GM21447 (cell line): Measurements from ENCODE around the gene ARPIN.
"Not testable (repeated sequence)": the region's sequence is repeated elsewhere in the genome, so short reads cannot be mapped to it uniquely, and the experiment has no call there.

ENCODE experiments used
- ATAC-seq: cut with Tn5 transposase; IDR thresholded peaks from one replicate; pipeline ENCODE4 v1.9.1; 2021; ENCODE audit not compliant: unreplicated experiment

The ARPIN gene

GRCh38 chr15:89912674-89913396 lies at the start of gene ARPIN:
TSS of gene ARPIN (minus strand) at chr15:89912952. CDS start at chr15:89912835, 117 bp downstream.
- ATAC-seq = no peak

DNA sequence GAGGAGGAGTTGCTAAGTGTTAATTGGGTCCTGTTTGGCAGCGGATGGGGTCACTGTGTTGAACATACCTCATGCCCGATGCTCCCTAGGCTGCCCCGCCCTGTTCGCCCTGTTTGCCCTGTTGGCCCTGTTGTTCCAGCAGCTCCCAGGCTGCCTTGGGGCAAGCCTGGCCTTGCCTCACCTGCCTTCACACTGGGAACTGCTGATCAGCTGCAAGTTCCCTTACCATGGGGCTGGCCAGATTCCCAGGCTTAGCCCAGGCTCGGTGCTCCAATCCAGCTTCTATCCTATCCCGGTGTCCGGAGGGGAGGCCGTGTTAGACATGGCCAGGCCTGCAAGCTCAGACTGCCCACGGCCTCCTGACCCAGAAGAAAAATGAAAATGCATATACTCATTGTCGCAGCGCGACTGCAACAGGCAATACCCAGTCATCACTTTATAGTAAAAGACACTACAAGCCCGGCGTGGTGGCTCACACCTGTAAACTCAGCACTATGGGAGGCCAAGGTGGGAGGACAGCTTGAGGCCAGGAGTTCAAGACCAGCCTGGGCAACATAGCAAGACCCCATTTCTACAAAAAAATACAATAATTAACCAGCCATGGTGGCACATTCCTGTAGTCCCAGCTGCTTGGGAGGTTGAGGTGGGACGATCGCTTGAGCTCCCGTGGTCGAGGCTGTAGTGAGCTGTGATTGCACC lies 45.5 kb upstream of the ARPIN start:
- ATAC-seq = no peak

GRCh38 chr15:89955449-89955998 lies 42.8 kb upstream of the ARPIN start:
- ATAC-seq = not testable (repeated sequence)

DNA sequence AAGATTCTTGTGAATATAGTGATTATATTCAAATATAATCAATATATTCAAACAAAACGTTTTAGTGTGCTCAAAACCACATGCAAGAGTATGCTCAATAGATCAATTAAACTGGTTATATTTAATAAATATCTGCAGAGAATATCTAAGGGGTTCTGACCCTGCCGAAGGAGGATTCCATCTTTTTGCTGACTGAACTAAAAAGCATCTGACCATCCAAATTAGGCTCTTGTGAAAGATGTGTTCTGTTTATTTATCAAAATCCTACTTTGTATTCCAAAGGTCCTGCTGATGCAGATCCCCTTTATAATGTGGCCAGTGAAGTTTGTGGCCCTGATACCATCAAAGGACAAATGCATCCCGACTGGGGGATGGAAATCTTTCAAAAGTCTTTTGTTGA lies 41.8 kb upstream of the ARPIN start:
- no peak for ATAC-seq

- no peak for ATAC-seq
Measured at GRCh38 chr15:89948796-89949195, 36.0 kb upstream of the ARPIN start.

- ATAC-seq = no peak
Measured at GRCh38 chr15:89947385-89947784, 34.6 kb upstream of the ARPIN start.

- no peak for ATAC-seq
Measured at GRCh38 chr15:89946681-89947299, 34.0 kb upstream of the ARPIN start.

- not testable (repeated sequence) for ATAC-seq
Measured at GRCh38 chr15:89943721-89944120, 31.0 kb upstream of the ARPIN start.

DNA sequence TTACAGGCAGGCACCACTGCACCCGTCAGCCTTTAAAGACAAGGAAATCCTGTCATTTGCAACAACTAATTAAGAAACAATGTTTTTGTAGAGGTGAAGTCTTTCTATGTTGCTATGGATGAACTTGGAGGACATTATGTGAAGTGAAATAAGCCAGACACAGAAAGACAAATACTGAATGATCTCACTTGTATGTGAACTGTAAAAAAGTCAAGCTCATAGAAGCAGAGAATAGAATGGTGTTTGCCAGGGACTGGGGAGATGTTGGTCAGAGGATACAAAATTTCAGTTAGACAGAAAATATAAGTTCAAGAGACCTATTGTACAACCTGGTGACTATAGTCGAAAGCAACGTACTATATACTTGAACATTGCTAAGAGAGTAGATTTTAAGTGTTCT lies 27.2 kb upstream of the ARPIN start:
- no peak for ATAC-seq

GRCh38 chr15:89939377-89939776 lies 26.6 kb upstream of the ARPIN start:
- ATAC-seq = not testable (repeated sequence)

GRCh38 chr15:89937365-89938350 lies 24.9 kb upstream of the ARPIN start:
- ATAC-seq = no peak

DNA sequence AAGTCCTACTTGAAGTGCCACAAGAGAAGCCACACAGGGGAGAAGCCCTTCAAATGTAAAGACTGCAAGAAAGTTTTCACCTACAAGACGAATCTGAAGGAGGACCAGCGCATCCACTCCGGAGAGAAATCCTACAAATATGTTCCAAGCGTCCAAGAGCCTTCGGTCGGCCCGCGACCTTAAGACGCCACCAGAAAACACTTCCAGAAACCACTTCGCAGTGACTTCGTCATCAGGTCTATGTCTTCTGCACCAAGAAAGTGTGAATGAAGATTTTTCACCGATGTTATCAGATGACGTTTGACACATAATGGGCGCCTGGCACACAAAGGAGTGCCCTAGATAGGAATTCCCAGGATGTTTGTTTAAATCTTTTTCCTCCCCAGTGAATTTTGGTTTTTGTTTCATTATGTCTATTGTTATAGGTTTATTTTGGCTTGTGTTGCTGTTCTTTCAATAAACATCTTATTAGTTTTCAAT lies 24.1 kb upstream of the ARPIN start:
- no peak for ATAC-seq

DNA sequence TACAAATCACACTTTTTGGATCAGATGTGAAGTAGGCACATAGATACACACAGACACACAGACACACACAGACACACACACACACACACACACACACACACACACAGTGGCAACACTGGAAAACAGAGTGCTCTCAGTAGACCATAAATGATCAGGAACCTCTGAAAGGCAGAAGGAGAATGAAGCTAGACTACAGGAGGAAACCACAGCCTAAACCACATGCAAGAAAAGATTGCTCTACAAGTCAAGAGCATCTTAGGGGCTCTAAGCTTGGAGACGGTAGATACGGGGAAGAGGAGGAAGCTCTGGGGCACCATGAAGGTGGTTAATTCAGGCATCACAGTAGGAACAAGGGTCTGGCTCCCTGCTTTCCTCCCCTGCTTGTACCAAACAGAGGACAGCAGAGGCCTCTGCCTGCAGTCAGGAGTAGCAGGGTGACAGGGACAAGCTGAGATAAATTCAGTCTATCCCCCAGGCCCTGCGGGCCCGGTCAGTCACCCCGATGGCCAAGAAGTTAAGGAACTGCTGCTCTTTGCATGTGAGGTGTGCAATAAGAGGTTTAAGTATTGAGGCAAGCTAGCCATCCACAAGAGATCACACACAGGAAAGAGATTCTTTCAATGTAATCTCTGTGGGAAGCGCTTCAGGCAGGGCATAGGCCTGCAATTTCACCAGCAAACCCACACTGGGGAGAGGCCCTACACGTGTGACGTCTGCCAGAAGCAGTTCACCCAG lies 23.5 kb upstream of the ARPIN start:
- ATAC-seq = no peak

GRCh38 chr15:89932880-89933279 lies 20.1 kb upstream of the ARPIN start:
- ATAC-seq = no peak

DNA sequence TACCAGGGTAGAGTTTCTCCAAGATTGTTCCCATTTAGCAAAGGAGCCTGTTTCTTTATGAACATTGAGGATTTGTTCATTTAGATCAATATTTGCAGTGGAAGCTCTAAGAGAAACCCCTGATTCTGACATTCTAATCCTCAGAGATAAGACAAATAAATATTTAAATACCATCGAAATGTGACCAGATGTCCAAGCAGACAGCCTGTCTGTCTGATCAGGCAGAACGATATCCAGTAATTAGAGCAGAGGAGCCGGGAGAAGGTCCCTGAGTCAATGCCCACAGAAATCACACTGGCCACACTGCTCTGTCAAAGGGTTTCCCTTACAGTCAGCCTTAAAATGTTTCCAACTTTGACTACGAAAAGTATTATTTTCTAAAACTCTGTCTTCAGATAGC lies 15.7 kb upstream of the ARPIN start:
- ATAC-seq = no peak

DNA sequence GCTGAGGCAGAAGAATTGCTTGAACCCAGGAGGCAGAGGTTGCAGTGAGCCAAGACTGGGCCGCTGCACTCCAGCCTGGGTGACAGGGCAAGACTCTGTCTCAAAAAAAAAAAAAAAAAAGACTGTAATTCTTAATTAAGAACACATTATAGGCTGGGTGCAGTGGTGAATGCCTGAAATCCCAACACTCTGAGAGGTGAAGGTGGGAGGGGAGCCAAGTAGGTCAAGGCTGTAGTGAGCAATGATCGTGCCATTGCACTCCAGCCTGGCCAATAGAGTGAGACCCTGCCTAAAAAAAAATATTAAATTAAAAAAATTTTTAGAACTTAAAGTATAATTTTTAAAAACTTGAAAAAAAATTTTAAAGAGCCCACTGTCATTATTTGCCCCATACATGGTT lies 13.4 kb upstream of the ARPIN start:
- ATAC-seq = no peak

- no peak for ATAC-seq
Measured at GRCh38 chr15:89917442-89918101, 4.8 kb upstream of the ARPIN start.

DNA sequence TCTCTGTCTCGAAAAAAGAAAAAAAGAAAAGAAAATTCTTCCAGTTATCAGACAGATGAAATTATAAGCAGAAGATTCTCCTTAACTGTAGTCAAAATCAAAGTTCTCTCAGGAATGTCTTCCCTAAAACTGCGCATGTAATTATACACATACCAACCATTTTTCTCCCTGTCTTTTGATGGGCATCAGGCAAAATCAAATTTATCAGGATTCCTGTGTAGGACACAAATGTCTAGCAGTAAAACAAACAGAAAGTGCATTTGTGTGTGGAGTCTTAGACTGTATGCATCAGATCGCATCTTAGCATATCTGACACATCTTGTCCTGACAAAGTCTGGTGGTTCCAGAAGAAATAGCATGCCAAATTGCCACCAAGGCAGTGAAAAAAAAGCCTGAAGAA lies 3.9 kb upstream of the ARPIN start:
- ATAC-seq = no peak

DNA sequence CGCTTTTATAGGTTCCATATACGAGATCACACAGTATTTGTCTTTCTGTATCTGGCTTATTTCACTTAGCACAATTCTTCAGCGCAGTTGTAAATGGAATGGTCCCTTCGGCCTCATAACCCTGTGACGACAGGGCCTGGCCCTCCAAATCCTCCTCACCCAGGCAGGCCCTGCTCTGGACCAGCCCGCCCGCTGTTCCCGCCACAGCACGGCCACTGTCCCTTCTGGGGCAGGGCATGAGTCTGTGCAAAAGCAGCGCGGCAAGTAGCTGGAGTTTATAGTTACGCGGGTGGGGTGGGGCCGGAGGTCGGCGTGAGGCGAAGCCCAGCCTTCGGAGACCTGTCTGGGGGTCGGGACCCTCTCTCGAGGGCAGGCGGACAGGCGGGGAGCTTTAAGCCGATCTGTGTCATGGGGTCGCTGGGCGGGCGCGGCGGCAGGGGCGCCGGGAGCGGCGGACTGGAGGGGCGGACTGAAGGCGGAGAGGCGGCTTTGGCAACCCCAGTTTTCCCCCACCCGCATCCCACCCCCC lies 543 bp downstream of the ARPIN start:
- no peak for ATAC-seq
